GM18868 (cell line): ENCODE measurements around the gene ATP13A3.
"Not testable (repeated sequence)": the region's sequence is repeated elsewhere in the genome, so short reads cannot be mapped to it uniquely, and the experiment has no call there.

Experiments used
- ATAC-seq: cut with Tn5 transposase; IDR thresholded peaks from one replicate; pipeline ENCODE4 v1.9.1; 2021; ENCODE audit warnings: mild to moderate bottlenecking, moderate library complexity; ENCODE audit not compliant: unreplicated experiment

ATP13A3 gene

GRCh38 chr3:194486540-194487288 lies at the start of gene ATP13A3:
Gene ATP13A3, minus strand, starts transcription at chr3:194487002. Its CDS starts 24,812 bp downstream, at chr3:194462190.
- ATAC-seq = peak; percentile 71

- not testable (repeated sequence) for ATAC-seq
These were observed 48.4 kb upstream of the ATP13A3 start for GRCh38 chr3:194535199-194535598.

- no peak for ATAC-seq
These were observed 47.4 kb upstream of the ATP13A3 start for GRCh38 chr3:194534243-194534642.

GRCh38 chr3:194532591-194532990 lies 45.8 kb upstream of the ATP13A3 start:
- ATAC-seq = no peak

DNA sequence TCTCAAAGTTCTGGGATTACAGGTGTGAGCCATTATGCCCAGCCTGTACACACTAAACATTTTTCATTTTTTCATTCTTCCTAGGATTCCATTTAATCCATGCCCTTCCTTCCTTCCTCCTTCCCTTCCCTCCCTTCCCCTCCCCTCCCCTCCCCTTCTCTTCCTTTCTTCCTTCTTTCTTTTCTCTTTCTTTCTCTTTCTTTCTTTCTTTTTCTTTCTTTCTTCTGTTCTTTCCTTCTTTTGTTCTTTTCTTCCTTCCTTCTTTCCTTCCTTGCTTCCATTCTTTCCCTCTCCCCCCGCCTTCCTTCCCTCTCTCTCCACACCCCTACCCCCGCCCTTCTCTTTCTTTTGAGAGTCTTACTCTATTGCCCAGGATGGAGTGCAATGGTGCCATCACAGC lies 40.9 kb upstream of the ATP13A3 start:
- no peak for ATAC-seq

- no peak for ATAC-seq
These were observed 39.4 kb upstream of the ATP13A3 start for GRCh38 chr3:194526164-194526563.

DNA sequence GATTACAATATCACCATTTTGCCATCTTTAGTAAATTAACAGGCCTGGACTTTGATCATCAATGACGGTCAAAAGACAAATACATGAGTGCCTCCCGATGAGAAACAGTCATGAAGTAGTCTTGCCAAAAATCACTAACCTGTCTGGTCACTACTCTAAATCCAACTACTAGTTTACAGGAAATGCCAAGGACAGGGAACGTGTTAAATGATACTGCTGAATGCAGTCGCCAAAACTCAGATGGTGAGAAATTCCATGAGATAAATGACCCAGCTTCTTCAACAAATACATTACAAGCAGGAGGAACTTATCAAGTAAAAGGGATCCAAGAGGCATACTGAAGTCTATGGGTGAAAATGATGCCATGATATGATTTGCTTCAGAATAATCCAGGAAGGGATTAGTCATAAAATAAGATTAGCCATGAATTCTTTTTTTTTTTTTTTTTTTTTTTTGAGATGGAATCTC lies 35.8 kb upstream of the ATP13A3 start:
- no peak for ATAC-seq

- ATAC-seq = no peak
These were observed 34.9 kb upstream of the ATP13A3 start for GRCh38 chr3:194521510-194522260.

DNA sequence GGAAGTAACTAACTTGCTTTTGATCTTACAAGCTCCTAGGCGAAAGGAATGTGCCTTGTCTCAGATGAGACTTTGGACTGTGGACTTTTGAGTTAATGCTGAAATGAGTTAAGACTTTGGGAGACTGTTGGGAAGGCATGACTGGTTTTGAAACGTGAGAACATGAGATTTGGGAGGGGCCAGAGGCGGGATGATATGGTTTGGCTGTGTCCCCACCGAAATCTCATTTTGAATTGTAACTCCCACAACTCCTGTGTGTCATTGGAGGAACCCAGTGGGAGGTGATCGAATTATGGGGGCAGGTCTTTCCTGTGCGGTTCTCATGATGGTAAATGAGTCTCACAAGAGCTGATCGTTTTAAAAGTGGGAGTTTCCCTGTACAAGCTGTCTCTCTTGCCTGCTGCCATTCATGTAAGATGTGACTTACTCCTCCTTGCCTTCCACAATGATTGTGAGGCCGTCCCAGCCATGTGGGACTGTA lies 33.9 kb upstream of the ATP13A3 start:
- peak; percentile 78 for ATAC-seq

- ATAC-seq = not testable (repeated sequence)
These were observed 33.4 kb upstream of the ATP13A3 start for GRCh38 chr3:194520201-194520600.

- ATAC-seq = no peak
These were observed 31.9 kb upstream of the ATP13A3 start for GRCh38 chr3:194518652-194519051.

GRCh38 chr3:194517333-194517732 lies 30.5 kb upstream of the ATP13A3 start:
- ATAC-seq = no peak

GRCh38 chr3:194514626-194515025 lies 27.8 kb upstream of the ATP13A3 start:
- ATAC-seq = no peak

GRCh38 chr3:194512895-194513601 lies 26.2 kb upstream of the ATP13A3 start:
- ATAC-seq = no peak

DNA sequence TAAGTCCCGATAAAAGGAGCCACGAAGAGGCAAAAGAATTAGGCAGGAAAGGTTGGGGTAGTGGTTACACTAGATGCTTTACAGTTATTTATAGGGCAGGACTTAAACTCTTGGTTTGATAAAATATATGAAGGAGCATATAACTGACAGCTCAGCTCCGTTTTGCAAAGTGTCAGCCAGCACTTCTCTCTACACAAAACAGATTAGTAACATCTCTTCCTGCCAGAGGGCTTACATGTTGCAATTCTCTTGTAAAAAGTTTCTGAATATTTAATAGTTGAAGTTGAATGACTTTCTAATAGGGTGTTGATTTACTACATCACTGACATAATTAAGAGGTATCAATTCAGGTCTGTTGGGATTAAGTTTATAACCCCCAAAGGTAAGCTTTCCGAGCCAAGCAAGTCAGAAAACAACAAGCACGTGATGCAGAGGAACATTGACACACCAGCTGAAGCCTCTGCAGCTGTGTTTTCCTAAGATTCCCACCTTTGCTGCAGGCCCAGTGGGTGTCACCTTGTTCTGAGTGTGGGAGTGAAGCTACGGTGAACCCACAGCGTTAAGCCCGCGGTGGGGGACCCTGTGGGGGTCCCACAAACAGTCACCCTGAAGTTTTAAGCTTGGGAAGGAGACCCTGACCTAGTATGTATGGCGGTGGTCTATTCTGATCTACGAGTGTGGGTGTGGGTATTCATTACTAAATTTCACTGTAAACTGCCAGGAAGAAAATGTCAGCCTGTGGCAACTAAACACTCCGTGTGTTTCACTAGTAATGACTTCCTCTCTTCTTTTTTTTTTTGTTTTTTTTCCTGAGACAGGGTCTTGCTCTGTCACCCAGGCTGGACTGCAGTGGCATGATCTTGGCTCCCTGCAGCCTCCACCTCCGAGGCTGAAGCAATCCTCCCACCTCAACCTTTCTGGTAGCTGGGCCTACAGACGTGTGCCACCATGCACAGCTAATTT lies 22.0 kb upstream of the ATP13A3 start:
- ATAC-seq = no peak

GRCh38 chr3:194507571-194507970 lies 20.8 kb upstream of the ATP13A3 start:
- ATAC-seq = no peak

DNA sequence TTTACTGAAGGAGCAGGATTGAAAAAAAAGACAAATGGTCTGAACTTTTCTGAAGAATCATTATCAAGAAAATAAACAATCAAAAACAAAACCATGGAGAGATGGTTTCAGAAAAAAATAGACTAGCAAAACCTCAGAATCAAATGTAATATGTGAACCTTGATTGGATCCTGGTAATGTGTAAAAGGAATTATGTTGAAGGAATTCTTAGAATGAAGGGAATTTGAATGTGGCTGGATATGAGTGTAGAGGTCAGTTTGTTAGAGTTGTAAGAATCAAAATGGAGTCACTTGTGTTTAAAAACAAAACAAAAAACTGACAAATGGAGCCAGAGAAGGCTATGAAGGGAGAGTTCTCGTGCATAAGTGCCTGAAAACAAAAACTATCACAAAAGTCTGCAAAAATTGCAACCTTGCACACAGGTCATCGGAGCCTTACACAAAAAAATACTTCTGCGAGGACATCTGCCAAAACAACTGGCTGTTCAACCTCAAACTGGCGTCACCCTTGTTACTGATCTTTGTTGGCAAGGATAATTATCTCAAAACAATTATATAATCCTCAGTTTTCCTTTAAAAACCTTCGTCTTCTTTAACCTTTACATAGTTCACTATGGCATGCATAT lies 19.1 kb upstream of the ATP13A3 start:
- no peak for ATAC-seq

- ATAC-seq = no peak
These were observed 18.1 kb upstream of the ATP13A3 start for GRCh38 chr3:194504861-194505260.

DNA sequence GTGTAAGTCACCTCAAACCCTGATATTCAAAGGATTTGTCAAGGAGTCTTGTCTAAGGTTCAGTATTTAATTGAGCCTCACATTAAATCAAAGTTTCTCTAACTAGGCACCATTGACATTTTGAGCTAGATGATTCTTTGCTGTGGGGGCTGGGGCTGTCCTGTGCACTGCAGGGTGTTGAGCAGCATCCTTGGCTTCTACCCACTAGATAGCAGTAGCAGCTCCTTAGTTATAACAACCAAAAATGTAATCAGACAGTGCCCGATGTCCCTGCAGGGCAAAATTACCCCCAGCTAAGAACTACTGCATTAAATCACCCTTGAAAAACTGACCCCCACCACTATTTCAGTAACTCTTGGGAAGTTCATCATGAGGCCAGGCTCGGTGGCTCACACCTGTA lies 17.3 kb upstream of the ATP13A3 start:
- ATAC-seq = no peak

DNA sequence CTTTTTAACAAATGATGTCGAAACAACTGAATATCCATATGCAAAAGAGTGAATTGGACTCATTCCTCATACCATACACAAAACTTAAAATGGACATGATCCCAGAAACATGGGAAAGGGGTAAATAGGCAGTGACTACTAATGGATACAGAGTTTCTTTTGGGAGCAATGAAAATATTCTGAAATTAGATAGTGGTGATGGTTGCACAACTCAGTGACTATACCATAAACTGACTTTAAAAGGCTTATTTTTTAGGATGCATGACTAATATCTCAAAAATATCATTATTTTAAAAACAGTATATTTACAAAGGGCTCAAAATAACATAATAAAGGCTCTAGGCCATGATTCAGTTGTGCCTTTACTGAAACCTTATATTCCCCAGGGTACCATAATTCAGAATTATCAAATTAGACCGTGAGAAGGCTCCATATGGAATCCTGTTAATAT lies 16.3 kb upstream of the ATP13A3 start:
- ATAC-seq = no peak
